ENCODE data around the gene TK1. TPM values are rescaled to one million over a fixed set of nuclear protein-coding genes. Genes with fewer than 3 reads are reported as not detected.

The TK1 gene
- total RNA-seq, 1 donor from 2014 or later, result 1.7 TPM

Small RNAs within 50 kb of the gene (small RNA-seq; reads per million reads assigned to genes)
- not detected for gene AC087645.1 (ENCODE audit: low replicate concordance)

Other genes with a start within 250 kb of the TK1 start
- gene TNRC6C, start 228.3 kb downstream of the TK1 start, total RNA-seq, result 21.4 TPM
- 2.0 TPM for gene TMC6, start 58.3 kb downstream of the TK1 start, total RNA-seq
- 0.49 TPM for gene TMC8, start 56.3 kb downstream of the TK1 start, total RNA-seq
- gene C17orf99, start 40.7 kb downstream of the TK1 start, total RNA-seq, result not detected
- 3.0 TPM for gene SYNGR2, start 18.5 kb downstream of the TK1 start, total RNA-seq
- gene AFMID, start 310 bp upstream of the TK1 start, total RNA-seq, result 18.2 TPM
- 3.2 TPM for gene BIRC5, start 27.2 kb upstream of the TK1 start, total RNA-seq
- gene TMEM235, start 44.6 kb upstream of the TK1 start, total RNA-seq, result not detected
- gene SOCS3, start 173.0 kb upstream of the TK1 start, total RNA-seq, result 3.2 TPM
- 26.8 TPM for gene PGS1, start 191.6 kb upstream of the TK1 start, total RNA-seq